Activated T-helper 17 cell treated with anti-CD3 and anti-CD28 coated beads, Interleukin-2, amount 50 U/mL, for 72 hours (primary cell): ENCODE measurements around the gene TEX14. TPM values are rescaled to one million over a fixed set of nuclear protein-coding genes. Genes with fewer than 3 reads are reported as not detected.

Source experiments
- ATAC-seq: fragments of 150-1000 bp; cut with Tn5 transposase; replicated peaks from 2 replicates; pipeline ENCODE4 v1.10.0; 2021; ENCODE audit warnings: mild to moderate bottlenecking, moderate library complexity
- H3K27ac Mint-ChIP-seq: one replicate; pipeline ENCODE4 v1.8.0; 2022; ENCODE audit warnings: mixed read lengths
- H3K27me3 Mint-ChIP-seq: one replicate; pipeline ENCODE4 v1.8.0; 2022; ENCODE audit warnings: mixed read lengths
- H3K36me3 Mint-ChIP-seq: one replicate; pipeline ENCODE4 v1.8.0; 2022; ENCODE audit warnings: low read depth, mild to moderate bottlenecking, mixed read lengths
- H3K4me1 Mint-ChIP-seq: one replicate; pipeline ENCODE4 v1.8.0; 2022; ENCODE audit warnings: mixed read lengths
- H3K4me3 Mint-ChIP-seq: one replicate; pipeline ENCODE4 v1.8.0; 2022; ENCODE audit warnings: mild to moderate bottlenecking, mixed read lengths
- H3K9me3 Mint-ChIP-seq: one replicate; pipeline ENCODE4 v1.8.0; 2022; ENCODE audit warnings: mixed read lengths
- total RNA-seq, 2 donors: library from RNA; stranded (reverse); gene quantifications; one replicate each; pipeline ENCODE4 v1.2.3, GENCODE V29; 2022

Gene TEX14
- total RNA-seq = under 1 TPM; 0.30 to 0.32 TPM

- H3K27ac Mint-ChIP-seq = peak within 1 kb of the TSS; percentile 95
- ATAC-seq = no peak
- peak within 1 kb of the TSS; percentile 95 for H3K4me3 Mint-ChIP-seq
- no peaks in the 10 kb centered on the region for H3K27me3 Mint-ChIP-seq
- peaks cover 43% of the 10 kb centered on the region for H3K36me3 Mint-ChIP-seq
- peaks cover 9% of the 10 kb centered on the region for H3K4me1 Mint-ChIP-seq
- no peaks in the 10 kb centered on the region for H3K9me3 Mint-ChIP-seq
Measured at GRCh38 chr17:58691701-58692238, at the start of gene TEX14. Gene TEX14 (minus strand): TSS chr17:58692045. CDS start chr17:58652001, 40,044 bp downstream.

GRCh38 chr17:58741121-58741625, 49.3 kb upstream of the TEX14 start:
- ATAC-seq = no peak
- H3K4me1 Mint-ChIP-seq = no peaks in the 10 kb centered on the region
- H3K27me3 Mint-ChIP-seq = no peaks in the 10 kb centered on the region
- H3K27ac Mint-ChIP-seq = no peak overlapping the region
- no peak overlapping the region for H3K4me3 Mint-ChIP-seq
- no peaks in the 10 kb centered on the region for H3K9me3 Mint-ChIP-seq
- no peaks in the 10 kb centered on the region for H3K36me3 Mint-ChIP-seq

- Mint-ChIP-seq H3K4me3 (no peak overlapping the region), H3K9me3 (no peaks in the 10 kb centered on the region), H3K4me1 (peaks cover 3% of the 10 kb centered on the region), H3K27me3 (no peaks in the 10 kb centered on the region), H3K27ac (no peak overlapping the region), H3K36me3 (peaks cover 30% of the 10 kb centered on the region)
- no peak for ATAC-seq
Measured at GRCh38 chr17:58734811-58735210, 43.0 kb upstream of the TEX14 start.

- no peak for ATAC-seq
- no peak overlapping the region for H3K4me3 Mint-ChIP-seq
- peaks cover 37% of the 10 kb centered on the region for H3K36me3 Mint-ChIP-seq
- no peaks in the 10 kb centered on the region for H3K27me3 Mint-ChIP-seq
- H3K9me3 Mint-ChIP-seq = no peaks in the 10 kb centered on the region
- H3K27ac Mint-ChIP-seq = no peak overlapping the region
- H3K4me1 Mint-ChIP-seq = peaks cover 3% of the 10 kb centered on the region
Measured at GRCh38 chr17:58734040-58734439, 42.2 kb upstream of the TEX14 start.

- ATAC-seq = no peak
- H3K9me3 Mint-ChIP-seq = no peaks in the 10 kb centered on the region
- peaks cover 48% of the 10 kb centered on the region for H3K36me3 Mint-ChIP-seq
- no peak overlapping the region for H3K27ac Mint-ChIP-seq
- H3K4me3 Mint-ChIP-seq = no peak overlapping the region
- H3K27me3 Mint-ChIP-seq = no peaks in the 10 kb centered on the region
- H3K4me1 Mint-ChIP-seq = peaks cover 7% of the 10 kb centered on the region
Measured at GRCh38 chr17:58730937-58731336, 39.1 kb upstream of the TEX14 start.

- Mint-ChIP-seq H3K4me1 (peaks cover 7% of the 10 kb centered on the region), H3K27ac (no peak overlapping the region), H3K9me3 (no peaks in the 10 kb centered on the region), H3K4me3 (no peak overlapping the region), H3K36me3 (peaks cover 50% of the 10 kb centered on the region), H3K27me3 (no peaks in the 10 kb centered on the region)
- ATAC-seq = no peak
Measured at GRCh38 chr17:58728798-58729197, 37.0 kb upstream of the TEX14 start.

- no peak for ATAC-seq
- Mint-ChIP-seq H3K27ac (no peak overlapping the region), H3K9me3 (no peaks in the 10 kb centered on the region)
Measured at GRCh38 chr17:58722696-58723095, 30.9 kb upstream of the TEX14 start.

GRCh38 chr17:58722274-58722673, 30.4 kb upstream of the TEX14 start:
- Mint-ChIP-seq H3K36me3 (peaks cover 58% of the 10 kb centered on the region), H3K4me1 (no peaks in the 10 kb centered on the region), H3K27ac (no peak overlapping the region), H3K4me3 (no peak overlapping the region), H3K9me3 (no peaks in the 10 kb centered on the region), H3K27me3 (no peaks in the 10 kb centered on the region)
- no peak for ATAC-seq

More at GRCh38 chr17:58722696-58723095, 30.9 kb upstream of the TEX14 start:
- Mint-ChIP-seq H3K4me3 (no peak overlapping the region), H3K36me3 (peaks cover 63% of the 10 kb centered on the region), H3K4me1 (no peaks in the 10 kb centered on the region), H3K27me3 (no peaks in the 10 kb centered on the region)

- Mint-ChIP-seq H3K9me3 (no peaks in the 10 kb centered on the region), H3K27me3 (no peaks in the 10 kb centered on the region), H3K36me3 (peaks cover 94% of the 10 kb centered on the region), H3K4me3 (no peak overlapping the region), H3K4me1 (peaks cover 14% of the 10 kb centered on the region), H3K27ac (peak overlapping the region; percentile 11)
- ATAC-seq = no peak
Measured at GRCh38 chr17:58710948-58711552, 19.2 kb upstream of the TEX14 start.

- ATAC-seq = peak; percentile 31
- Mint-ChIP-seq H3K36me3 (peaks cover 94% of the 10 kb centered on the region), H3K4me1 (peaks cover 19% of the 10 kb centered on the region), H3K27me3 (no peaks in the 10 kb centered on the region), H3K27ac (peak overlapping the region; percentile 78), H3K4me3 (peak overlapping the region; percentile 30), H3K9me3 (no peaks in the 10 kb centered on the region)
Measured at GRCh38 chr17:58706351-58707140, 14.7 kb upstream of the TEX14 start.

GRCh38 chr17:58703916-58704286, 12.1 kb upstream of the TEX14 start:
- no peaks in the 10 kb centered on the region for H3K27me3 Mint-ChIP-seq
- H3K36me3 Mint-ChIP-seq = peaks cover 85% of the 10 kb centered on the region
- H3K9me3 Mint-ChIP-seq = no peaks in the 10 kb centered on the region
- peaks cover 12% of the 10 kb centered on the region for H3K4me1 Mint-ChIP-seq
- no peak overlapping the region for H3K27ac Mint-ChIP-seq
- ATAC-seq = no peak
- no peak overlapping the region for H3K4me3 Mint-ChIP-seq

- Mint-ChIP-seq H3K9me3 (no peaks in the 10 kb centered on the region), H3K27ac (peak overlapping the region; percentile 91), H3K4me3 (peak overlapping the region; percentile 50), H3K27me3 (no peaks in the 10 kb centered on the region), H3K4me1 (peaks cover 12% of the 10 kb centered on the region), H3K36me3 (peaks cover 80% of the 10 kb centered on the region)
- ATAC-seq = peak; percentile 71
Measured at GRCh38 chr17:58703137-58703915, 11.5 kb upstream of the TEX14 start.

GRCh38 chr17:58702708-58703107, 10.9 kb upstream of the TEX14 start:
- Mint-ChIP-seq H3K4me3 (peak overlapping the region; percentile 50), H3K36me3 (peaks cover 74% of the 10 kb centered on the region), H3K27ac (peak overlapping the region; percentile 91), H3K27me3 (no peaks in the 10 kb centered on the region), H3K4me1 (peaks cover 12% of the 10 kb centered on the region), H3K9me3 (no peaks in the 10 kb centered on the region)
- no peak for ATAC-seq

- Mint-ChIP-seq H3K9me3 (no peaks in the 10 kb centered on the region), H3K27me3 (no peaks in the 10 kb centered on the region), H3K4me3 (peak overlapping the region; percentile 50), H3K36me3 (peaks cover 71% of the 10 kb centered on the region), H3K4me1 (peaks cover 12% of the 10 kb centered on the region), H3K27ac (peak overlapping the region; percentile 91)
- peak; percentile 81 for ATAC-seq
Measured at GRCh38 chr17:58702045-58702476, 10.2 kb upstream of the TEX14 start.
